Caco-2 (cell line): Measurements from ENCODE around the gene HOXB9. TPM values are rescaled to one million over a fixed set of nuclear protein-coding genes. Genes with fewer than 3 reads are reported as not detected.

ENCODE experiments used
- BruUV-seq: library from RNA; stranded (reverse); fragments of 400-500 nt; replicated peaks from 2 replicates; lab custom pipeline; 2021; lab: Mats Ljungman, UMichigan
- CTCF ChIA-PET: fragments of 300-600 bp; sonication (Branson Sonifier 250); formaldehyde crosslinking; loops from one replicate; lab custom pipeline; 2022; ENCODE audit warnings: antibody characterized with exemption; lab: Charles Lee
- POLR2A ChIA-PET: fragments of 300-600 bp; sonication (Branson Sonifier 250); formaldehyde crosslinking; loops from one replicate; lab custom pipeline; 2022; ENCODE audit warnings: antibody characterized with exemption; lab: Charles Lee
- DNase-seq, 2 experiments: peaks; one replicate each; pipeline versions ENCODE4 v3.0.0 to v3.0.0-alpha.2; 2020 to 2022
- H3K27me3 ChIP-seq: replicated peaks from 2 replicates; pipeline ENCODE4 v1.6.0; 2011; ENCODE audit warnings: low read length; ENCODE audit not compliant: control insufficient read depth, insufficient read depth
- H3K36me3 ChIP-seq: 2 replicates; pipeline ENCODE4 v1.5.1; 2011; ENCODE audit warnings: low read length; ENCODE audit not compliant: control insufficient read depth, insufficient read depth
- H3K4me1 ChIP-seq: fragments of 250-450 bp; sonication (Bioruptor Pico); 2 replicates; pipeline ENCODE4 v1.5.1; 2020; ENCODE audit warnings: mild to moderate bottlenecking
- H3K4me3 ChIP-seq: 2 replicates; pipeline ENCODE4 v1.5.1; 2011; ENCODE audit warnings: low read depth, mild to moderate bottlenecking, control low read depth, low read length
- H3K9me3 ChIP-seq: fragments of 250-450 bp; sonication (Bioruptor Pico); 2 replicates; pipeline ENCODE4 v1.5.1; 2020; ENCODE audit warnings: mild to moderate bottlenecking, moderate library complexity
- H3K27ac Mint-ChIP-seq: one replicate; pipeline ENCODE4 v1.8.0; 2022; ENCODE audit warnings: mixed read lengths; ENCODE audit not compliant: unreplicated experiment
- H3K27me3 Mint-ChIP-seq: one replicate; pipeline ENCODE4 v1.8.0; 2022; ENCODE audit warnings: mixed read lengths; ENCODE audit not compliant: insufficient read depth, unreplicated experiment
- H3K36me3 Mint-ChIP-seq: one replicate; pipeline ENCODE4 v1.8.0; 2022; ENCODE audit warnings: mild to moderate bottlenecking, mixed read lengths; ENCODE audit not compliant: insufficient read depth, unreplicated experiment
- H3K4me1 Mint-ChIP-seq: one replicate; pipeline ENCODE4 v1.8.0; 2022; ENCODE audit warnings: low read depth, mixed read lengths; ENCODE audit not compliant: unreplicated experiment
- H3K4me3 Mint-ChIP-seq: one replicate; pipeline ENCODE4 v1.8.0; 2022; ENCODE audit warnings: mild to moderate bottlenecking, moderate library complexity, mixed read lengths; ENCODE audit not compliant: unreplicated experiment
- H3K9me3 Mint-ChIP-seq: one replicate; pipeline ENCODE4 v1.8.0; 2022; ENCODE audit warnings: mixed read lengths; ENCODE audit not compliant: unreplicated experiment
- intact Hi-C: fragments of 100-400 bp; cut with micrococcal nuclease; formaldehyde crosslinking; loops from one replicate; pipeline ENCODE4 v1.10.0; 2022; ENCODE audit not compliant: unreplicated experiment
- total RNA-seq: library from RNA; stranded (reverse); gene quantifications from 2 replicates; pipeline ENCODE4 v1.2.3, GENCODE V29; 2022
- TF ChIP-seq, protein P1 (sequence below), 2 experiments: fragments of 200-600 bp in 1 of 2; IDR thresholded peaks; 1 replicate in 1 of 2; 2 replicates in 1 of 2; pipeline versions ENCODE4 v1.5.1 to v1.8.0; 2011 to 2022; ENCODE audit warnings: antibody characterized with exemption in 1 of 2, control low read depth in 1 of 2, inconsistent platforms in 1 of 2, low read depth in 1 of 2, low read length in 1 of 2, mild to moderate bottlenecking in 1 of 2, moderate library complexity in 1 of 2; ENCODE audit not compliant: insufficient read depth in 1 of 2, severe bottlenecking in 1 of 2, unreplicated experiment in 1 of 2

The HOXB9 gene
- total RNA-seq, 1 experiment from 2014 or later, result 4.5 TPM

DNA sequence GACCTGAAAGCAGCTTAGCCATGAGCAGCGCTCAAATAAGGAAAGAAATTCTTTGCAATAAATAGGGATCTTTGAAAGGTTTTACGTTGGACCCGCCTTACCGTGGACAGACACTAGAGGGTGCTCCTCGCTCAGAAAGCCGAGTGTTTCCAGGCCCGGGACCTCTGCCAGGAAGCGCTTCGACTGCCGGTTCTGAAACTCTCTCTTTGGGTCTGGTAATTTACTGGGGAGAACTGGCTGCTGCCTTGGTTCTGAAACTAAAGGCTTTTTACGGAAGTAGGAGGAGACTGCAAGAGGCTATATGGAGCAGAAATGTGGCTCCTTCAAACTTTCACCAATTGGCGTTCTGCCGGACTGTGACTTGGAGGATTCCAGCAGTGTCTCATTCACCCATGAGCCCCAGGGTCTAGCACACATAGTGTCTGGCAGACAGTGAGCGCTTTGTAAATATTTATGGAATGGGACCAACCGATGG is 45.6 kb upstream of the HOXB9 start:
- Mint-ChIP-seq H3K4me3 (peak overlapping the region; percentile 58), H3K4me1 (peaks cover 5% of the 10 kb centered on the region), H3K36me3 (no peaks in the 10 kb centered on the region), H3K27me3 (peaks cover 2% of the 10 kb centered on the region), H3K9me3 (no peaks in the 10 kb centered on the region), H3K27ac (peak overlapping the region; percentile 11)
- no peaks in the 10 kb centered on the region for H3K4me1 ChIP-seq
- CTCF ChIA-PET, result interaction anchor here (0.5 to 2.3 kb wide), 51 partner anchors 8 to 572 kb away, joined by 3 to 77 read pairs (median 5); partner anchors contain the start of genes ATP5MC1, HOXB13, HOXB9 and TTLL6
- TF ChIP-seq, protein P1, sequence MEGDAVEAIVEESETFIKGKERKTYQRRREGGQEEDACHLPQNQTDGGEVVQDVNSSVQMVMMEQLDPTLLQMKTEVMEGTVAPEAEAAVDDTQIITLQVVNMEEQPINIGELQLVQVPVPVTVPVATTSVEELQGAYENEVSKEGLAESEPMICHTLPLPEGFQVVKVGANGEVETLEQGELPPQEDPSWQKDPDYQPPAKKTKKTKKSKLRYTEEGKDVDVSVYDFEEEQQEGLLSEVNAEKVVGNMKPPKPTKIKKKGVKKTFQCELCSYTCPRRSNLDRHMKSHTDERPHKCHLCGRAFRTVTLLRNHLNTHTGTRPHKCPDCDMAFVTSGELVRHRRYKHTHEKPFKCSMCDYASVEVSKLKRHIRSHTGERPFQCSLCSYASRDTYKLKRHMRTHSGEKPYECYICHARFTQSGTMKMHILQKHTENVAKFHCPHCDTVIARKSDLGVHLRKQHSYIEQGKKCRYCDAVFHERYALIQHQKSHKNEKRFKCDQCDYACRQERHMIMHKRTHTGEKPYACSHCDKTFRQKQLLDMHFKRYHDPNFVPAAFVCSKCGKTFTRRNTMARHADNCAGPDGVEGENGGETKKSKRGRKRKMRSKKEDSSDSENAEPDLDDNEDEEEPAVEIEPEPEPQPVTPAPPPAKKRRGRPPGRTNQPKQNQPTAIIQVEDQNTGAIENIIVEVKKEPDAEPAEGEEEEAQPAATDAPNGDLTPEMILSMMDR (IDR thresholded peaks at IDR 0.05; ENCODE audit: insufficient read depth in 1 of 2, low read depth in 1 of 2, low read length in 1 of 2, severe bottlenecking in 1 of 2, unreplicated experiment in 1 of 2), result peak; percentile 99
- intact Hi-C loops, result loop anchor here (1.0 to 10.0 kb wide), 6 partner anchors 53 to 363 kb away; no protein-coding TSS in a partner anchor
- POLR2A ChIA-PET, result interaction anchor here (0.6 kb wide), 2 partner anchors 213 to 836 kb away, joined by 3 to 4 read pairs; no protein-coding TSS in a partner anchor
- H3K36me3 ChIP-seq, result no peaks in the 10 kb centered on the region
- peak overlapping the region; percentile 23 for H3K4me3 ChIP-seq
- H3K27me3 ChIP-seq, result no peaks in the 10 kb centered on the region
- peak; percentile 86 to 94 for DNase-seq
- no TSS peak for BruUV-seq
- no peaks in the 10 kb centered on the region for H3K9me3 ChIP-seq

DNA sequence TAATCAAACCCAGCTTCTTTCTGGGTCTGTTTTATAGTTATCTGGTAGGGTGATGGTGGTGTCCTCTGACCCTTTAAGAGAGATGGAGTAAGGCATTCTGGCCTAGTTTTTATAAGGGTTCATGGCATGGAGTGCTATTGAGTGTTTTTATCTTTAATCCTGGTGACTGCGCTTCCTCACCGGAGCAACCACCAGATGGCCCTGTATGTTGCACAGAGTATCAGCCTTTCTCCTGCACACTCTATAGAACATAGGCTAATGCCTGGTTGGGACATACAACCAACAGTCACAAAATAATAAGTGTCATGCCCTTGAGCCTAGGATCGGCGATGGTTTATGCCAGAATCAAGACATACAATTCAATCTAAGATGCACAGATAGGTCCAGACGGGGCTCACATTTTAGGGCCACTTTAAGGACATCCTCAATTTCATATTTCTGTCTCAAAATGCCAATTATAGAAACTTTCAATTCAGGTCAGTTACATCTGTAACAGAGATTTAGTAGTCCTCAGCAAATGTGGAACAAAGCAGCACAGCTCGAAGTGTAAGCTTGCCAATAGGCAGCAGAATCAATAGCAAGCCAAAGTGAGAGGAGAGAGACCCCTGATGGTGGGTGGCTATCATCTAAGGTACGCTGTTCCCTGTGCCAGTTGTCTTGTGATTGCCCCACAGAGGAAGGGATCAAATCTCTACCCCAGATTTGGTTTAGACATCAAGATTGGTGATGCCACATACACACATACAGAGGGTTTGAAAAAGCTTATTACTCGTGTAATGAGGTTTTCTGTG is 37.2 kb upstream of the HOXB9 start:
- Mint-ChIP-seq H3K36me3 (no peaks in the 10 kb centered on the region), H3K9me3 (no peaks in the 10 kb centered on the region), H3K4me3 (no peak overlapping the region), H3K27me3 (no peaks in the 10 kb centered on the region), H3K4me1 (no peaks in the 10 kb centered on the region), H3K27ac (no peak overlapping the region)
- H3K4me3 ChIP-seq, result no peak overlapping the region
- BruUV-seq, result no TSS peak
- intact Hi-C loops, result no loop called here
- no peaks in the 10 kb centered on the region; the same call in 1 of the 2 replicates for H3K27me3 ChIP-seq
- ChIA-PET CTCF (interaction anchor here (0.6 to 2.4 kb wide), 7 partner anchors 8 to 813 kb away, joined by 3 to 9 read pairs (median 5); partner anchors contain the start of genes HOXB9 and SP6), POLR2A (no interaction called here)
- no peaks in the 10 kb centered on the region for H3K36me3 ChIP-seq
- H3K9me3 ChIP-seq, result no peaks in the 10 kb centered on the region
- H3K4me1 ChIP-seq, result no peaks in the 10 kb centered on the region
- TF ChIP-seq, protein P1 (IDR thresholded peaks at IDR 0.05; ENCODE audit: insufficient read depth in 1 of 2, low read depth in 1 of 2, low read length in 1 of 2, severe bottlenecking in 1 of 2, unreplicated experiment in 1 of 2), result peak; percentile 36 to 49
- DNase-seq, result peak; percentile 38 to 39

- H3K4me3 ChIP-seq, result no peak overlapping the region
- Mint-ChIP-seq H3K27ac (no peak overlapping the region), H3K4me1 (no peaks in the 10 kb centered on the region), H3K4me3 (no peak overlapping the region), H3K9me3 (no peaks in the 10 kb centered on the region), H3K27me3 (peaks cover 5% of the 10 kb centered on the region), H3K36me3 (no peaks in the 10 kb centered on the region)
- intact Hi-C loops, result no loop called here
- peak in 1 of 2 experiments; percentile 29 for DNase-seq
- H3K27me3 ChIP-seq, result no peaks in the 10 kb centered on the region
- BruUV-seq, result no TSS peak
- ChIA-PET POLR2A (no interaction called here), CTCF (interaction anchor here (0.6 kb wide), 1 partner anchor 992 kb away, joined by 3 read pairs; no protein-coding TSS in a partner anchor)
- H3K36me3 ChIP-seq, result no peaks in the 10 kb centered on the region
- TF ChIP-seq, protein P1 (IDR thresholded peaks at IDR 0.05; ENCODE audit: insufficient read depth in 1 of 2, low read depth in 1 of 2, low read length in 1 of 2, severe bottlenecking in 1 of 2, unreplicated experiment in 1 of 2), result no peak
- no peaks in the 10 kb centered on the region for H3K4me1 ChIP-seq
- no peaks in the 10 kb centered on the region for H3K9me3 ChIP-seq
These were observed 29.8 kb upstream of the HOXB9 start for GRCh38 chr17:48655913-48656312.
